ENCODE measurements around the gene SPESP1. TPM values are rescaled to one million over a fixed set of nuclear protein-coding genes. Genes with fewer than 3 reads are reported as not detected.

The SPESP1 gene
- total and polyA plus RNA-seq, 9 of the 15 experiments (the other 6 are each of a cell fraction or from before 2014, with no cell fraction given): not detected

DNA sequence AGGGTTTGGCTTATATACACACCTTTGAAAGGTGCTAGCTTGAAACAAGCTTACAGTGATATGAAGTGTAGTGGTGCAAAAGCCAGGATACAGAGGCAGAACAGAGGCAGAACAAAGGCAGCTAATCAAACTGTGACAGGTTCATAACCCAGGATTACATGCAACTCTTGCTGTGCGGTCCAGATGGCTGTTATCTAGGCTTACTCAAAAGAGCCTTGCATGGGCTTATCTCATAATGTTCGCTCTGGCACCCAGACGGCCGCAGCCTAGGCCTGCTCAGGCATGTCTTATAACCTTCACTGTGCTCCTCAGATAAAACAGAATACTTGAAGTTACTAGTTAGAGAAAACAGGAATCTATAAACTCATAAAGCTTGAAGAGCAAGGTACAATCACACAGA, 61.4 kb downstream of the SPESP1 start (continued):
- TF ChIP-seq KAT2B (IDR thresholded peaks at IDR 0.05; ENCODE audit: low read depth, low read length): no peak
- peak in 1 of 2 experiments; percentile 32; a peak in 1 of 4 replicates for TF ChIP-seq FOXK2 (conservative IDR thresholded peaks at IDR 0.05 in 1 of 2, IDR thresholded peaks at IDR 0.05 in 1 of 2; ENCODE audit: low read depth in 2 of 2)
- TF ChIP-seq TCFL5 (CRISPR knock-in tag; conservative IDR thresholded peaks at IDR 0.05): no peak
- TF ChIP-seq, protein P1, sequence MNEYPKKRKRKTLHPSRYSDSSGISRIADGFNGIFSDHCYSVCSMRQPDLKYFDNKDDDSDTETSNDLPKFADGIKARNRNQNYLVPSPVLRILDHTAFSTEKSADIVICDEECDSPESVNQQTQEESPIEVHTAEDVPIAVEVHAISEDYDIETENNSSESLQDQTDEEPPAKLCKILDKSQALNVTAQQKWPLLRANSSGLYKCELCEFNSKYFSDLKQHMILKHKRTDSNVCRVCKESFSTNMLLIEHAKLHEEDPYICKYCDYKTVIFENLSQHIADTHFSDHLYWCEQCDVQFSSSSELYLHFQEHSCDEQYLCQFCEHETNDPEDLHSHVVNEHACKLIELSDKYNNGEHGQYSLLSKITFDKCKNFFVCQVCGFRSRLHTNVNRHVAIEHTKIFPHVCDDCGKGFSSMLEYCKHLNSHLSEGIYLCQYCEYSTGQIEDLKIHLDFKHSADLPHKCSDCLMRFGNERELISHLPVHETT (CRISPR knock-in tag; conservative IDR thresholded peaks at IDR 0.05 in 1 of 2, IDR thresholded peaks at IDR 0.05 in 1 of 2): peak in 1 of 2 experiments; percentile 94; a peak in 2 of 4 replicates
- TF ChIP-seq, protein P2, sequence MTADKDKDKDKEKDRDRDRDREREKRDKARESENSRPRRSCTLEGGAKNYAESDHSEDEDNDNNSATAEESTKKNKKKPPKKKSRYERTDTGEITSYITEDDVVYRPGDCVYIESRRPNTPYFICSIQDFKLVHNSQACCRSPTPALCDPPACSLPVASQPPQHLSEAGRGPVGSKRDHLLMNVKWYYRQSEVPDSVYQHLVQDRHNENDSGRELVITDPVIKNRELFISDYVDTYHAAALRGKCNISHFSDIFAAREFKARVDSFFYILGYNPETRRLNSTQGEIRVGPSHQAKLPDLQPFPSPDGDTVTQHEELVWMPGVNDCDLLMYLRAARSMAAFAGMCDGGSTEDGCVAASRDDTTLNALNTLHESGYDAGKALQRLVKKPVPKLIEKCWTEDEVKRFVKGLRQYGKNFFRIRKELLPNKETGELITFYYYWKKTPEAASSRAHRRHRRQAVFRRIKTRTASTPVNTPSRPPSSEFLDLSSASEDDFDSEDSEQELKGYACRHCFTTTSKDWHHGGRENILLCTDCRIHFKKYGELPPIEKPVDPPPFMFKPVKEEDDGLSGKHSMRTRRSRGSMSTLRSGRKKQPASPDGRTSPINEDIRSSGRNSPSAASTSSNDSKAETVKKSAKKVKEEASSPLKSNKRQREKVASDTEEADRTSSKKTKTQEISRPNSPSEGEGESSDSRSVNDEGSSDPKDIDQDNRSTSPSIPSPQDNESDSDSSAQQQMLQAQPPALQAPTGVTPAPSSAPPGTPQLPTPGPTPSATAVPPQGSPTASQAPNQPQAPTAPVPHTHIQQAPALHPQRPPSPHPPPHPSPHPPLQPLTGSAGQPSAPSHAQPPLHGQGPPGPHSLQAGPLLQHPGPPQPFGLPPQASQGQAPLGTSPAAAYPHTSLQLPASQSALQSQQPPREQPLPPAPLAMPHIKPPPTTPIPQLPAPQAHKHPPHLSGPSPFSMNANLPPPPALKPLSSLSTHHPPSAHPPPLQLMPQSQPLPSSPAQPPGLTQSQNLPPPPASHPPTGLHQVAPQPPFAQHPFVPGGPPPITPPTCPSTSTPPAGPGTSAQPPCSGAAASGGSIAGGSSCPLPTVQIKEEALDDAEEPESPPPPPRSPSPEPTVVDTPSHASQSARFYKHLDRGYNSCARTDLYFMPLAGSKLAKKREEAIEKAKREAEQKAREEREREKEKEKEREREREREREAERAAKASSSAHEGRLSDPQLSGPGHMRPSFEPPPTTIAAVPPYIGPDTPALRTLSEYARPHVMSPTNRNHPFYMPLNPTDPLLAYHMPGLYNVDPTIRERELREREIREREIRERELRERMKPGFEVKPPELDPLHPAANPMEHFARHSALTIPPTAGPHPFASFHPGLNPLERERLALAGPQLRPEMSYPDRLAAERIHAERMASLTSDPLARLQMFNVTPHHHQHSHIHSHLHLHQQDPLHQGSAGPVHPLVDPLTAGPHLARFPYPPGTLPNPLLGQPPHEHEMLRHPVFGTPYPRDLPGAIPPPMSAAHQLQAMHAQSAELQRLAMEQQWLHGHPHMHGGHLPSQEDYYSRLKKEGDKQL (CRISPR knock-in tag; IDR thresholded peaks at IDR 0.05; ENCODE audit: borderline replicate concordance): no peak
- no peak for TF ChIP-seq ZNF717 (CRISPR knock-in tag; IDR thresholded peaks at IDR 0.05)
- no peak for TF ChIP-seq THRAP3 (IDR thresholded peaks at IDR 0.05; ENCODE audit: borderline replicate concordance)
- TF ChIP-seq, protein P3, sequence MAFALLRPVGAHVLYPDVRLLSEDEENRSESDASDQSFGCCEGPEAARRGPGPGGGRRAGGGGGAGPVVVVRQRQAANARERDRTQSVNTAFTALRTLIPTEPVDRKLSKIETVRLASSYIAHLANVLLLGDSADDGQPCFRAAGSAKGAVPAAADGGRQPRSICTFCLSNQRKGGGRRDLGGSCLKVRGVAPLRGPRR (CRISPR knock-in tag; IDR thresholded peaks at IDR 0.05): no peak
- no peak for TF ChIP-seq BDP1 (IDR thresholded peaks at IDR 0.05; ENCODE audit: insufficient read depth, insufficient read length)
- no peak; the same call in 1 of the 2 replicates for TF ChIP-seq NR2C1 (IDR thresholded peaks at IDR 0.05)
- peak; percentile 81 for TF ChIP-seq NR2C1 (tag; IDR thresholded peaks at IDR 0.05)
- no peak for TF ChIP-seq ZNF212 (CRISPR knock-in tag; IDR thresholded peaks at IDR 0.05)
- TF ChIP-seq, protein P4, sequence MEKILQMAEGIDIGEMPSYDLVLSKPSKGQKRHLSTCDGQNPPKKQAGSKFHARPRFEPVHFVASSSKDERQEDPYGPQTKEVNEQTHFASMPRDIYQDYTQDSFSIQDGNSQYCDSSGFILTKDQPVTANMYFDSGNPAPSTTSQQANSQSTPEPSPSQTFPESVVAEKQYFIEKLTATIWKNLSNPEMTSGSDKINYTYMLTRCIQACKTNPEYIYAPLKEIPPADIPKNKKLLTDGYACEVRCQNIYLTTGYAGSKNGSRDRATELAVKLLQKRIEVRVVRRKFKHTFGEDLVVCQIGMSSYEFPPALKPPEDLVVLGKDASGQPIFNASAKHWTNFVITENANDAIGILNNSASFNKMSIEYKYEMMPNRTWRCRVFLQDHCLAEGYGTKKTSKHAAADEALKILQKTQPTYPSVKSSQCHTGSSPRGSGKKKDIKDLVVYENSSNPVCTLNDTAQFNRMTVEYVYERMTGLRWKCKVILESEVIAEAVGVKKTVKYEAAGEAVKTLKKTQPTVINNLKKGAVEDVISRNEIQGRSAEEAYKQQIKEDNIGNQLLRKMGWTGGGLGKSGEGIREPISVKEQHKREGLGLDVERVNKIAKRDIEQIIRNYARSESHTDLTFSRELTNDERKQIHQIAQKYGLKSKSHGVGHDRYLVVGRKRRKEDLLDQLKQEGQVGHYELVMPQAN (IDR thresholded peaks at IDR 0.05; ENCODE audit: borderline replicate concordance): no peak
- TF ChIP-seq, protein P5, sequence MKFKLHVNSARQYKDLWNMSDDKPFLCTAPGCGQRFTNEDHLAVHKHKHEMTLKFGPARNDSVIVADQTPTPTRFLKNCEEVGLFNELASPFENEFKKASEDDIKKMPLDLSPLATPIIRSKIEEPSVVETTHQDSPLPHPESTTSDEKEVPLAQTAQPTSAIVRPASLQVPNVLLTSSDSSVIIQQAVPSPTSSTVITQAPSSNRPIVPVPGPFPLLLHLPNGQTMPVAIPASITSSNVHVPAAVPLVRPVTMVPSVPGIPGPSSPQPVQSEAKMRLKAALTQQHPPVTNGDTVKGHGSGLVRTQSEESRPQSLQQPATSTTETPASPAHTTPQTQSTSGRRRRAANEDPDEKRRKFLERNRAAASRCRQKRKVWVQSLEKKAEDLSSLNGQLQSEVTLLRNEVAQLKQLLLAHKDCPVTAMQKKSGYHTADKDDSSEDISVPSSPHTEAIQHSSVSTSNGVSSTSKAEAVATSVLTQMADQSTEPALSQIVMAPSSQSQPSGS (CRISPR knock-in tag; IDR thresholded peaks at IDR 0.05): no peak
- no peak for TF ChIP-seq NFRKB (IDR thresholded peaks at IDR 0.05; ENCODE audit: low read depth)

All from K562 (cell line).